HS-5 (cell line): ENCODE measurements around the gene RPTOR.

ENCODE experiments used
- DNase-seq: peaks from one replicate; pipeline ENCODE4 v3.0.0-alpha.2; 2012; ENCODE audit warnings: low read depth

Gene RPTOR

DNA sequence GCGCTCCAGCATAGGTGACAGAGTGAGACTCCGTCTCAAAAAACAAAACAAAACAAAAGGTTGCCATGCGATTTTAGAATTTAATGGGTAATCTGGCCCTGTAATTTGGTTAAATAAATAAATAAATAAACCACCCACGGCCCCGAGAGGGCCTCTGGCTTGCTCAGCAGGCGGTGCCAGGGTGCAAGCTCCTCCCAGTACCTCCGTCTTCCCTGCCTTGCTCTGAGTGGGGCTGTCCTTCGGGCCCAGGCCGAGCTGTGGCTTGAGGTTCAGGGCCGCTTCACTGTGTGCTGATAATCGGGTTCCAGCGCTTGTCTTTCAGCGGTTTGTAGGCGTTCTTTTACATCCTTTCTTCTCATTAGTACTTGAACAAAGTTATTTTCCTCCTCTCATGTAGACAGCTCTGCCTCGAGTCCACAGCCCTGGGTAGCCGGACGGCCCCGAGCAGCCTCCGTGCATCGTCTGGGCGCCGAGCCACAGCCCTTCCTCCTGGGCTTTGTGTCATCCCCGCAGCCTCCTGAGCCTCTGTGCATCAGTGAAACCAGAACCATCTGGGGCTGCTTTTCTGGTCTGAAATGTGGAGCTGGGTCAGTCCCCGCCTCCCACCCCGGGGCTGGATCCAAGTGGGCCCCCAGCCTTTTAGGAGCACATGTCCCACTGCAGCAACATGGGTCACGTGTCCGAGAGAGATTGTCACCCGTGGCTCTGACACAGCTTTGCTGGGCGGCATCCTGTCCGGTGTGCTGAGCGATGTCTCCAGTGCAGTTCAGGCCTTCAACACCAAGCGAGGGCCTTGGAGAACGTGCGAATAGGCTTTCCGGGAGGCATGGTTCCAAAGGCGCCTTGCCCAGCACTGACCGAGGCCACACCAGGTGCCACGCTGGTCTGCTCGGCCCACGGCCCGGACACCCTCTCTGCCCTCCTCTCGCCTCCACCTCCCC lies 289.6 kb downstream of the RPTOR start:
- no peak for DNase-seq

- no peak for DNase-seq
These were observed 290.2 kb downstream of the RPTOR start for GRCh38 chr17:80834893-80835275.

- no peak for DNase-seq
These were observed 291.4 kb downstream of the RPTOR start for GRCh38 chr17:80835816-80836657.

DNA sequence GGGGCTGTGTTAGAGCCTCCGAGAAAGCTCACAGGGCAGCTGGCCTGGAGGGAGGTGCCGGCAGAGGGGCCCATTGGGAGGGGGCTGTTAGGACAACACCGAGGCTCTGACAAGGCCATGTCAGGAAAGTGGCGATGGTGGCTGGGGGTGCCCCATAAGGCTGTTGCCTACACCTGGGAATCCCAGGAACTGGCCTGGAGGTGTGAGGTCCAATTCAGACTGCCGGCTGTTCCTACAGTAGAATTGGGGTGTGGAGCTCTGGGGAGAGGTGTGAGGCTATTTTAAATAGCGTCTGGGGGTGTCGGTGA lies 292.0 kb downstream of the RPTOR start:
- no peak for DNase-seq

- no peak for DNase-seq
These were observed 292.4 kb downstream of the RPTOR start for GRCh38 chr17:80836971-80837481.

DNA sequence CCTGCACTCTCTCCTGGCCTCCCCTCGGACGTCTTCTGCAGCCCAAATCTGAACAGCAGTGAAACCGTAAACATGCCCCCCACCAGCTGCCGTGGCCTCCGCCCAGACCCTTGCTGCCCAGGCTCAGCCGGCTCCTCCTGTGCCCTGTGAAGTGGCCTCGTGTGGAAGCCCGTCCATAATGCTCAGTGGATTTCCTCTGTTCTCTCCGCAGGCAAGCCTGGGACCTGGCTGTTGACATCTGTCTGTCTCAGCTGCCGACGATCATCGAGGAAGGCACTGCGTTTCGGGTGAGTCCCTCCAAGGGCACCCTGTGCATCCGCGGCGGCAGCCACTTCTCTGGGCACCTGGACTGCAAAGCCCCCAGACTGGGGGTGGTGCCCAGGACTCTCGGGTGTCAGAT lies 293.1 kb downstream of the RPTOR start:
- no peak for DNase-seq

DNA sequence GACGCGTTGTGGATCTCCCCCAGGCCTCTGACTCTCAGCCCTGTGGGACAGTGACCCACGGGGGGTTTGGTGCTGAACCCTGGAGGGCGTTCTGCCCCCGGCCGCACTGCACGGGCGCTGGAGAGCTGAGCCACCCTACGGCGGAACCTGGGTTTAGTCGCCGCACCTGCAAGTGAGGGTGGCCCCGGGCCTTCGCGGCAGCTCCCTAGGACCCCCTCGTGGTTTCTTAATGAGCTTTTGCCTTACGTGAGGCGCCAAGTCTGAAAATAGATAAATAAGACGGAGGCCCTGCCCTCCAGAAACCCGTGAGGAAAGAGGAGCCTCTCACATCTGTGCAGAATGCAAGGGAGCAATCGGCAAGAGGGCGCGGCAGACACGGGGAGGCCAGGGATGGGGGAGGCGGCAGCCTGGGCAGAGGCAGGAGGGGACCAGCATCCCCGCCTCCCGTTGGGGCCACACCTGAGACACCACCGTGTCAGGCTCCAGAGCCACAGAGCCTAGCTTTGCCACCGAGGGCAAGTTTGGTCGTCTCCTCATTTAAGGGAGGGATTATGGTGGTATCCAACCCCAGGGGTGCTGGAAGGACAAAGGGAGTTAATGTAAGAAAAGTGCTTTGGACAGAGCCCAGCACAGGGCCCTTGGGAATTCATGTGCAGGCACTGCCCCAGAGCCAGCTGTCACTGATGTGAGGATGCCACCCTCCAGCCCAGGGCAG lies 293.8 kb downstream of the RPTOR start:
- no peak for DNase-seq

DNA sequence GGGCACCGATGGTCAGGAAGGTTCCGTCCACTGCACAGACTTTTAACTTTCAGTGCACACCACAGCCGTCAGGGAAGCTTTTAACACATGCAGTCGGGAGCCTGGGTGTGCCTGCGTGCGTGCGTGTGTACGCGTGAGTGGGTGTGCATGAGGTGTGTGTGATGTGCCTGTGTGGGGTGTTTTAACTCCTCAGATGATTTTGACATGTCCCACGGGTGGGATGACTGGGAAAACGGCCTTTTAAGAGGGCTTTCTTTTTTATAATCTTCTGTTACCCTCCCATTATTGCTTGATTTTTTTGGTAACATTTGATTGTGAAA lies 294.3 kb downstream of the RPTOR start:
- DNase-seq = no peak

- DNase-seq = no peak
These were observed 294.9 kb downstream of the RPTOR start for GRCh38 chr17:80839511-80839941.

- DNase-seq = no peak
These were observed 295.3 kb downstream of the RPTOR start for GRCh38 chr17:80839970-80840369.

DNA sequence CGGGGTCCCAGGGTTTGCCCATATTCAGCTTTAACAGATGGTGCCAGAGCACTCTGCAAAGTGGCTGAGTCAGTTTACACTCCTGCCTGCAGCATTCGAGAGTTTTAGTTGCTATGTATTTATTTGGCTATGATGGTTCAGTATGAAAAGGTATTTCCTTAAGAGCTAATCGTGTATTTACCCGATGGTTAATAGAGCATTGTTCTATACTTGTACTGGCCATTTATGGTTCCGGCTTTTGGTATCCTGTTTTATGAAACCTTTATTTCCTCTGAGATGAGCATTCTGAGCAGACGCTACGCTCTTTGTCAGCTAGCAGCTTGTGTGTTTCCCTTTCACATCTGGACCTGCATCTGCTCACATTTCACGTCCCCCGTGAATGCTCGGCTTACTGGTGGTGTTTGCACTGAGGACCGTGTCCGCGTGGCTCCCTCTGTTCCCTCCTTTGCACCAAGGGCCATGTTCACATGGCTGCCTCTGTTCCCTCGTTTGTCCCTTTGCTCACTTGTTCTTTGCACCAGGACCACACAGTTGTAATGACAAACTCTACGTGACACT lies 297.9 kb downstream of the RPTOR start:
- no peak for DNase-seq

- no peak for DNase-seq
These were observed 299.1 kb downstream of the RPTOR start for GRCh38 chr17:80843741-80844156.

- DNase-seq = no peak
These were observed 299.9 kb downstream of the RPTOR start for GRCh38 chr17:80844418-80844990.

GRCh38 chr17:80845069-80845862 lies 300.6 kb downstream of the RPTOR start:
- DNase-seq = no peak

DNA sequence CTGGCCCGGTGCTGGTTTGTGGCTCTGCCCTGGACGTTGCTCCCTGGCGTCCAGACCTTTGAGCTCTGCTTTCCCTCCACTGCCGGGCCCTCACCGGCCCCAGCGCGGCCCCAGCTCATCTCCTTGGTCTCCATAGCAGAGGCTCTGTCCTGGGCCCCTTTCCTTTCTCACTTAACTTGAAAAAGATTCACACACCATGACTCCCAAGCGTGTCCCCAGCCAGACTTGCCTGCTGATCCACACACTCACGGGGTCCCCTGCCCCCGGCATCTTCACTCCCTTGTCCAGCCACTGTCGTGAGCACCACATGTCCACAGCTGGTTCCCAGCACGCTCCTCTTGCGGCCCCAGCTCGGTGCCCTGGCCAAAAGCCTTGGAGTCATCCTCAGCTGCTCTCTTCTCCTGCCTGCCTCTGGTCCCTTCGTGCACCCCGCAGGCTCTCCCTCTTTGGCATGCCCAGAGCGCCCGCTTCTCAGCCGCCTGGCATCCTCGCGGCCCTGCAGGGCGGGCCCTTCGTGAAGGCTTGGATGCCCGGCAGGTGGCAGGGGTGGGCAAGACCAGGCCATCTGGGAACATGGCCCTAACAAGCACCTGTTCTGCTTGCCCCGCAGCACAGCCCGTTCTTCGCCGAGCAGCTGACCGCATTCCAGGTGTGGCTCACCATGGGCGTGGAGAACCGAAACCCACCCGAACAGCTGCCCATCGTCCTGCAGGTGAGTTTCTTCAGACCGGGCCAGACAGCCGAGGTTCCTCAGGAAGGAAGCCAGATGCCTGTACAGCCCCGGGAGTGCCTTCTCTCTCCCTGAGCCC lies 301.4 kb downstream of the RPTOR start:
- no peak for DNase-seq

GRCh38 chr17:80846932-80847331 lies 302.3 kb downstream of the RPTOR start:
- no peak for DNase-seq

- no peak for DNase-seq
These were observed 303.0 kb downstream of the RPTOR start for GRCh38 chr17:80847496-80848230.

- DNase-seq = no peak
These were observed 303.9 kb downstream of the RPTOR start for GRCh38 chr17:80848449-80849102.

DNA sequence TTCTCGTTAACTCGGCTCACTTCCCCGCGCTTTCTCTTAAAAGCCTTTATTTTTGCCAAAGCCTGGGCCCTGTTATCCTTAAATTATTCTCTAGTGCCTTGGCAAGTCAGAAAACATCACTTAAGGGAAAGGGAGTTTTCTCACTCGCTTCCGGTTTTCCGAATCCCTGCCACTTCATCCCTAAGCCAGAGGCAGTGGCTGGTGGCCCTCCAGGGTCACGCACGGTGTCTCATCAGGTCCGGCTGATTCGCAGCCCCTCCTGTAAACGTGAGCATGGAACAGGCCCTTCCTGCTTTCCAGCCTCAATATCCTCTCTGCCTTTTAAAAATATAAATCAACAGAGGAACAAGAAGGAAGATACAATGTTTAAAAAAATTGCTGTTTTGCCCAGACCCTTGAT lies 304.5 kb downstream of the RPTOR start:
- no peak for DNase-seq
